SK-N-SH treated with all-trans-retinoic acid at 6 μM for 48 hours (cell line): ENCODE results near the gene ERRFI1.

Experiments
- ARNTL ChIP-seq: fragments of 450-650 bp; formaldehyde crosslinking; IDR thresholded peaks from 2 replicates; pipeline ENCODE4 v1.5.0; 2020; ENCODE audit warnings: low read depth, mild to moderate bottlenecking, moderate library complexity, borderline replicate concordance
- PATZ1 ChIP-seq: fragments of 250-450 bp; sonication (Bioruptor Pico); IDR thresholded peaks from 2 replicates; pipeline ENCODE4 v1.8.0; 2020; ENCODE audit warnings: mild to moderate bottlenecking, moderate library complexity, borderline replicate concordance
- PPARA ChIP-seq: fragments of 250-450 bp; sonication (Bioruptor Pico); IDR thresholded peaks from 2 replicates; pipeline ENCODE4 v1.5.0; 2020; ENCODE audit warnings: mild to moderate bottlenecking, borderline replicate concordance
- TCF4 ChIP-seq: fragments of 250-450 bp; sonication (Bioruptor Pico); IDR thresholded peaks from 2 replicates; pipeline ENCODE4 v1.8.0; 2021; ENCODE audit warnings: mild to moderate bottlenecking, moderate library complexity, borderline replicate concordance
- TSHZ2 ChIP-seq: fragments of 250-450 bp; sonication (Bioruptor Pico); IDR thresholded peaks from 2 replicates; pipeline ENCODE4 v1.5.0; 2020; ENCODE audit warnings: mild to moderate bottlenecking, moderate library complexity
- ZFP30 ChIP-seq: fragments of 450-650 bp; formaldehyde crosslinking; IDR thresholded peaks from 2 replicates; pipeline ENCODE4 v1.5.0; 2022; ENCODE audit warnings: mild to moderate bottlenecking, moderate library complexity
- ZNF8 ChIP-seq: fragments of 450-650 bp; formaldehyde crosslinking; IDR thresholded peaks from 2 replicates; pipeline ENCODE4 v1.5.0; 2020; ENCODE audit warnings: mild to moderate bottlenecking, moderate library complexity

DNA sequence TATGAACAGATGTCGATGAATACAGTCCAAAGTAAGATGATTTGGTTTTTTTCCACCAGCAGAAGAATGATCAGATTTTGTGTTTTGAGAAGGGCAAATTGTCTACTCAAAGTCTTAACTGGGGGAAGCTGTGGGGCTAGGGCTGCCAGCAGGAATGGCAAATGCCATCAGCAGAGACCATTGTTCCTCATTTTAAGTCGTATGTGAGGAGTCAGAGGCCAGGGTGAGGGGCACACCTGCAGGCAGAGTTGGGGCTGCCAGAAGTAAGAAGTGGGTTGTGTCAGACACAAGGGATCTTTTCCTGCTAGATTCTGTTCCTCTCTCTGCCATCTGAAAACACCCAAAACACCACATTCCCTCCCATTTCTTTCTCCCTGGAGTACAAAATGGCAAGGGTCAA is 55.9 kb downstream of the ERRFI1 start:
- TF ChIP-seq PATZ1: no peak
- no peak for TF ChIP-seq ZNF8 (CRISPR knock-in tag)
- TF ChIP-seq ZFP30 (CRISPR knock-in tag): no peak
- no peak for TF ChIP-seq TCF4 (CRISPR knock-in tag)
- no peak for TF ChIP-seq TSHZ2 (CRISPR knock-in tag)
- no peak for TF ChIP-seq PPARA (CRISPR knock-in tag)
- TF ChIP-seq ARNTL (CRISPR knock-in tag): no peak
